Stimulated activated CD4-positive, alpha-beta T cell treated with anti-CD3 and anti-CD28 coated beads, Interleukin-2, amount 100 ng/mL, for 4 hours (primary cell): Measurements from ENCODE around the gene SYP.
"Not testable (repeated sequence)": the region's sequence is repeated elsewhere in the genome, so short reads cannot be mapped to it uniquely, and the experiment has no call there.

Source experiments
- DNase-seq: peaks from one replicate; pipeline ENCODE4 v3.0.0-alpha.2; 2020; ENCODE audit warnings: low read depth

The SYP gene

GRCh38 chrX:49189606-49190005 is 10.4 kb downstream of the SYP start:
- no peak for DNase-seq

GRCh38 chrX:49188468-49189076 is 11.4 kb downstream of the SYP start:
- DNase-seq: no peak

DNA sequence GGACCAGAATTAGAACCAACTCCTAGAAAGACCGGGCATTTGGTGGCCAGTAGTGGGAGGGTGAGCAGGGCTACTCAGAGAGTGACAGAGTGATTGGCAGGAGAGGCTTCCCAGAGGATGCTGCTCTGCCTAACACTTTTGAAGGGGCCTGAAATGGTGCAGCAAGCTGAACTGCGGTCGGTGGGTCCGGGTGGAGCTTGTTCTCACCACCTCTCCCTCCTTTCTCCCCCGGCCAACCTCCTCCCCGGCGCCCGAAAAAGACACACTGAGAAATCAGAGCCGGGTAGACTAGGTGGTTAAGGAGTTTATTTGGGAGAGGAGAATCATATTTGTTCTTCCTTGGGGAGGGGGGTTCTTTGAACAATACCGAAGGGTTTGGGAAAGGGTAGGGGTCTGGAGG is 12.5 kb downstream of the SYP start:
- no peak for DNase-seq

DNA sequence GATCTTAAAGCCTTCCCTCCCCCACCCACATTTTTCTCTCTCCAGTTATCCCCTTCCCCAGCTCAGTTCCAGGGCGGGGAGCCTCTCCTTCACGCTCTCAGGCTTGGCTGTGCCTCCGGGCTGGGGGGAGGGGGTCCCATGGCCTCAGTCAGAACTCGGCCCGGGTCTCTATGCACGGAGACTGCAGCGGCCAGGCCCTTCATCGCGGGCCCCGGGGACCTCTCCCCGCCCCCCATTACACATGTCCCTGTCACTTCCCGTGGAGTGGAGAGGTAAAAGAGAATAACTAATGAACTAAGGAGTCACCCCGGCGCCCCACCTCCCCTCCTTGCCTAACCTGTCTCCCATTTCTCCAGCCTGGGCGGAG is 13.0 kb downstream of the SYP start:
- DNase-seq: no peak

GRCh38 chrX:49186125-49187027 is 13.6 kb downstream of the SYP start, which contains the start of gene PRICKLE3:
Gene PRICKLE3, minus strand, starts transcription at chrX:49186373. Its CDS starts 76 bp downstream, at chrX:49186297.
- DNase-seq: peak; percentile 60

- DNase-seq: no peak
These were observed 15.4 kb downstream of the SYP start for GRCh38 chrX:49184294-49185281.

GRCh38 chrX:49183701-49184281 is 16.2 kb downstream of the SYP start:
- no peak for DNase-seq

DNA sequence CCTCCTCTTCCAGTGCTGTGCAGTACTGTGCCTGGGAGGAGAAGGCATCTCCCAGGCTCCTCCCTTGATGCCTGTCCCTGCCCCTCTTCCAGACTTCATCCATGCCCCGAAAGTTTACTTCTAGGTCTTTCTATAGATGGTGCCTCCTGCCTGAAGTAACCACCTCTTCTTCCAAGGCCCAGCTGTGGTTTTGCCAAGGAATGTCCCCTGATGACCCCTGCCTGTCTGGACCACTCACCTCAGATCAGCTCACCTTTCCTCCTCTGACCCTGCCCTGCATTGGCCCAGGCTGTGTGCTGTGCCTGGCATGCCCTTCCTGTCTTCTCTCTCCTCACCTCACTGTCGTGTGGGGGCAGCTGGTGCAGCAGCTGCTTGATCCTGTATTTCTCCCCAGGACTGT is 20.6 kb downstream of the SYP start:
- no peak for DNase-seq

DNA sequence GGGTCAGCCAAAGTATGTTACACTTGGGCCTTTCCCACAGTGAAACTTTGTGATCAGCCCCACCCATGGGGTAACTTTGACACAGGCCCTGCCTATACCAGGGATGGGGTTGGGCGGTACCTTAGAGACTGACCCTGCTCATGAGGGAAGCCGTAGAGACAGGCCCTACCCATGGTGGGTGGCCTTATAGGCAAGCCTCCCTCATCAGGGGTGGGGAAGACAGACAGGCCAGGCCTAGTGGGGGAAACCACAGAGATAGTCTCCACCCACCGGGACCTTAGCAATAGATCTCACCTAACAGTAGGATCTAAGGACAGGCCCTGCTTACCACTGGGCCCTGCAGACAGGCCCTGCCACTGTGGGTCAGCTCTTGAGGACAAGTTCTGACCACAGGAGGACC is 21.5 kb downstream of the SYP start:
- no peak for DNase-seq

- no peak for DNase-seq
These were observed 22.0 kb downstream of the SYP start for GRCh38 chrX:49177873-49178480.

DNA sequence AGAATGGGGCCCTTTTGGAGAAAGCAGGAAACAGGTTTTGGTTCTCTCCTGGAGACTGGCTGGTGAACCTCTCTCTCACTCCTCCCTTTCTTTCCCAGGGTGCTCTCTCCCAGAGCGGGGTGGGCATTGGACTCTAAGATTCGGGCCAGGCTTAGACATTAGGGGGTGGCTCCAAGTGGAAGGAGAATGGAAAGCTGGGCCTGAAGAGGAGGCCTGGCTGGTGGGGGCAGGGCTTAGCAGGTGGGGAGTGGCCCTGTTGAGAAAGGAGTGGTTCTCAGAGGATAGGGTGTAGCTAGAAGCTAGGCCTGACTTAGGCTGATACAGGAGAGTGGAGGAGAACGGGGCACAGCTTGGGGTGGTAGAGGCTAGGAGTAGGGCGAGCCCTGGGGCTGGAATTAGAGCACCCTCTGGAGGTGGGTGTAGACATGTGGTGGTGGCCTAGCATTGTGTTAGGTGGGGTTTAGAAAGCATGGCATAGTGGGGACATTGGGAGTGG is 22.6 kb downstream of the SYP start:
- no peak for DNase-seq

- DNase-seq: no peak
These were observed 23.3 kb downstream of the SYP start for GRCh38 chrX:49176421-49177326.

DNA sequence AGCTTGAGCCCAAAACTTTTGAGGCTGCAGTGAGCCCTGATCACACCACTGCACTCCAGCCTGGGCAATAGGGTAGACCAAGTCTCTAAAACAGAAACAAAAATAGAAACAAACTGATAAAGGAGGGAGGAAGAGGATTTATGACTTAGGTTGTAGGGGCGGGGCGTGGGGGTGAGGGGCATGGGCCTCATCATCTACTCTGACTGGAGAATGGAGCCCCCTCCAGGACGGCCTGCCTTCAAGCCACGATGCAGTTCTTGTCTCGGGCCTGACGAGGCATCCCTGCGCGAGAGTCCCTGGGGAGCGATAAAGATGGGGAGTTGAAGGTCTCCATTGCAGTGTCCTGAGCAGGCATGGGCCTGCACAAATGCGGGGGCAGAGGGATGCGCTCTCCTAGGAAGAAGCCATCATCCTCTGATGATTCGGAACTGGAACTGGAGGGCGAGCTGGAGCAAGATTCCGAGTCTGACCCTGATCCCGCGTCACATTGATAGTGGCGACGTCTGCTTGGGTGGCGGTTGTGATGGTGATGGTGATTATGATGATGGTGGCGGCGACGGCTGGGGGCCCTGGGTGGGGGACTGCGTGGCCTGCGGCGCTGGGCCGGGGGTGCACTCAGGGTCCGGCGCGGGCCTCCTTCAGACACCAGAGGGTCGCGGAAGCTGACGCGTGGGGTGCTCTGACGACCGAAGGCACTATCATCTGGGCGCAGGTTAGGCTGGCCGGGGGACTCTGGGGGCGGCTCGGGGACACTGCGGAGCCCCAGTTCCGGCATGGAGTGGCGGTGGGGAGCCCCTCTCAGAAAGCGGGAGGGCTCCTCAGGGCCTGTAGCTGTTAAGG is 24.3 kb downstream of the SYP start:
- DNase-seq: no peak

DNA sequence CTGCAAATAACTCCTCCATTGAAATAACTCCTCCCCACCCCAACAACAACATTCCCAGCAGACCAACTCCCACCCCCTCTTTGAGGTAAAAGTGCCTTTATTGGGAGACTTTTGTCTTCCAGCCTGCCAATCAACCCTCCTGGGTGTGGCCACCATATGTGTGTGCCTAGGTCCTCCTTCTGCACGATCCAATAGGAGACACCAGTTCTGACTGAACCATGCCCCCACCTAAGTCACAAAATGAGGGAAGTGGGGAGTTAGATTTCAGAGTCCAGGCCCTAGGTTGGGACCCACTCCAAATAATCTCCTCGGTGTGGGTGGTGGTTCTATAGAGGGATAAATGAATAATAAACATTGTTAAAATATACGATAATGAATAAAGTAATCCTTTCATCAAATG is 25.3 kb downstream of the SYP start:
- DNase-seq: no peak

GRCh38 chrX:49173544-49173943 is 26.4 kb downstream of the SYP start:
- not testable (repeated sequence) for DNase-seq

DNA sequence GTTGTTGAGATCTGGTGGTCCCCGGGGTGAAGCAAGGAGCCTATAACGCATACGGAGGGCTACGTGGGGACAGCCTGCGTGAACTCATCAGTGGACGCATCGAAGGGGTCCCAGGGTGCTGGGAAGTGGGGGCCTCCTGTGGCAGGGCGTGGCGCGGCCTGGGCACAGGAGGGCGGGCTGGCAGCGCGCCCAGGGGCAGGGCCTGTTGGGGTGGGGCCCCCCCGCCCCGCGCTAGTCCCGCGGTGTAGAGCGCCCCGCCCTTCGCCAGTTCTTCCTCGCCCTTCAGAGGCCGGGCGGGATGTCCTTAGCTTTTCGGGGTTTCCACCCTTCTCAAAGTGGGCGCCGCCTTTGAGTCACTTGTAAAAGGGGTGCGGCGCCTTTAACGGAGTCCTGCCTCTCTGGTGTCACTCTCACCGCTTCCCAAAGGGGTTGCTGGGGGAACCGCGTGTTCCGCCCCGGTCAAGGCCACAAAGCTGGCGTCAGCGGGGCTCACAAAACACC is 27.7 kb downstream of the SYP start:
- DNase-seq: peak; percentile 52

DNA sequence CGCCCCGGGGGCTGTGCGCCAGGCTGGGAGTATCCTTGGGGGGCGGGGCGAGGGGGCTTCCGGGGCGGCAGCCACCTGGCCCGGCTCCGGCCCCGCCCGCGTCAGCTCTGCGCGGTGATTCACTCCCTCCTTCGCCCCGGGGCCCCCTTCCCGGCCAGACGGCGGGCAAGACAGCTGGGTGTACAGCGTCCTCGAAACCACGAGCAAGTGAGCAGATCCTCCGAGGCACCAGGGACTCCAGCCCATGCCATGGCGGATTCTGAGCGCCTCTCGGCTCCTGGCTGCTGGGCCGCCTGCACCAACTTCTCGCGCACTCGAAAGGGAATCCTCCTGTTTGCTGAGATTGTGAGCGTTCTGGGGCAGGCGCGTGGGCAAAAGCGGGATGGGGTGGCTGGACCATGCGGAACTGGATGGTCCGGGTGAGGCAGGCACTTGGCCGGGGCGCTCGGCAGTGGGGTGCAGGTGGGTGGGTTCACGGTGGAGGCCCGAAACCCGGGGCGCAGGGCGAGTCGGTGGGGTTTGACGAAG is 28.2 kb downstream of the SYP start, which contains the start of gene PLP2:
PLP2 (plus strand) TSS at position 147 of the 528 bp plus-strand sequence; CDS start at position 250, 103 bp downstream.
- DNase-seq: peak; percentile 61

GRCh38 chrX:49167740-49168108 is 32.3 kb downstream of the SYP start:
- DNase-seq: no peak
